Activated T-cell treated with anti-CD3 and anti-CD28 coated beads, Interleukin-2, amount 50 U/mL, for 1 hour (primary cell): ENCODE results near the gene NET1.

Experiments
- DNase-seq: peaks from one replicate; pipeline ENCODE4 v3.0.0-alpha.2; 2020

NET1 gene

DNA sequence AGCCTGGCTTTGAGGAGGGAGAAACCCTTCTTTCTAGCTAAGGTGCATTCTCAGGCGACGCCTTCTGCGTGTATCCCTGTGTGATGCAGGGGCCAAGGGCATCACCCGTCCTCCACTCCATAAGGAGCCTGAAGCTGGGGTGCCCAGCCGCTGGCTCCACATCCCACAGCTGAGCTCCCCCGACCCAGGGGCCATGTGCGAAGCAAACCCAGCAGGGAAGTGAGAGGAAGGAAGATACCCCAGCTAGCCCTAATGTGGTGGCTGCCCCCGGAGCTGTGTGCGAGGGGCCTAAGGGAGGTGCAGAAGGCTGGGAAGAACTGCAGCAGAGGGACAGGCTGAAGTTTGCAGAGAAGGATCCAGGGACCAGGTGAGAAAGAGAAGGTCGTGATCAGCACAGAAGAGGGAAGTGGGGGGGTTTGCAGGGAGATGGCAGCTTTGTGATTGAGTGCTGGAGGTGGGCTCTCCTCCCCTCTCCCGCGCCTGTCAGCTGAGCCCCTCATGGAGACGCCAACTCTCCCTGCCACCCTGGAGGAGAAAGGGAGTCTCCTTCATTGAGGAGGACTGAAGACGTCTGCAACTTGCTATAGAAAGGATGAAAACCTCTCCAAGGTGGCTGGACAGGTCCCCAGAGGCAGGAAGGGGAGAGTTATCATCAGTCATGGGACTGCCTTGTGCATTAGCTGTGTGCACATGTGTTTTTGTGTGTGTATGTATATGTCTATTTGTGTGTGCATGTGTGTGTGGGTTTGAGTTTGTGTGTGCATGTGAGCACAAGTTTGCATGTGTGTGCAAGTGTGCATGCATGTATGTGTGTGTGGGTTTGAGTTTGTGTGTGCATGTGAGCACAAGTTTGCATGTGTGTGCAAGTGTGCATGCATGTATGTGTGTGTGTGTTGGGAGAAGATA is 90.5 kb downstream of the NET1 start:
- DNase-seq, result no peak

DNA sequence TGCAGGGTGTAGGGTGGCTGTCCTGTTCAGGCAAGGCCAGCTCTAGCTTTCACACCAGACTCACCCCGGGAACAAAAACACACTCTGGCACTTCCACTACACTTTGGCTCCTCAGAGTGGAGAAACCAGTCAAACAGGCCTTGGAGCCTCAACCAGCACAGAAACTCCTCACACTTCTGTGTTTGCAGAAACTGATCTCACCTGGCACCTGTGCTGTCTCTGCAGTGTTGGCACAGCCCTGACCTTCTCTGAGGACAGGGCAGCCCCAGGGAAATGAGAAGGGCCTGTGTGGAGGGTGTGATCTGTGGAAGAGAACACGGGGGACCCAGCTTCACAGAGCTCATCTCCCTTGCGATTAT is 91.1 kb downstream of the NET1 start:
- no peak for DNase-seq

DNA sequence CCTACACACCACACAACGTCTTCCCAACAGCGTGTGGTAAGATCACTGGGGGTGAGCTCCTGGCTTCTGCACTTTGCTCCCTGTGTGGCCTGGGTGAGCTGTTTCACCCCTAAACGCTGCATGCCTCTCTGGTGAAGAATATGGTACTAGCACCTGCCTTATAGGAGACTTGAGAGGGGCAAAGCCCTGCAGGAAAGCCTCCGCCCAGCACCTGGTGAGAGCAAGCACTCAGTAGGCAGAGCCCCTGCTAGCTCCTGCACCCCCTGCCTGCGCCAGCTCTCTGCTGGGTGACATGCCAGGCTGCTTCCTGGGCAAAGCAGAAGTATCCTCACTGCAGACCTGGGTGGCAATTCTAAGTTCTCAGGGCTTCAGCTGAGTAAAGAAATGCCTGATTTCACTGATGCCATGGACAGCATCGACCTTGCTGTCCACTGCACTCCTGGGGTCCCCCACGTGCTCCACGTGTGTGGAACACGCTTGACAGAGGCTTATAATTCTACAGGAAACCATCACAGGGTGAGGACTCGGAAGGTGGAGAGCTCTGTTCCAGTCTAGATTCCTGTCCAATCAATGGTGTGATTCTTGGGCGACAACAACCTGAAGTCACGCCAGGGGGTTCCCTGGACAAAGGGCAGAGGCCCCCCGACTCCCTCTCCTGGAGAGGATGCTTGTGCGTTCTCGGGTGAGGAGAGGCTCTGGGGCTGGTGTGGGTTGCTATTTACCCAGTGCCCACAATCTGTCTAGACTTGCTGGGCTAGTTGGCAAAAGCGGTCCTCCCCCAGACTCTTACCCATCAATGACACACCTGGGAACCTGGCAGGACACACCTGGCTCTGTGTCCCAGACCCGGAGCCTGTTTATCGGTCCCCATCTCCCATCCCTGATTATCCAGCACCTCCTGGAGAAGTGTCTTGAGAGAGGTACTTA is 92.1 kb downstream of the NET1 start:
- DNase-seq, result no peak

DNA sequence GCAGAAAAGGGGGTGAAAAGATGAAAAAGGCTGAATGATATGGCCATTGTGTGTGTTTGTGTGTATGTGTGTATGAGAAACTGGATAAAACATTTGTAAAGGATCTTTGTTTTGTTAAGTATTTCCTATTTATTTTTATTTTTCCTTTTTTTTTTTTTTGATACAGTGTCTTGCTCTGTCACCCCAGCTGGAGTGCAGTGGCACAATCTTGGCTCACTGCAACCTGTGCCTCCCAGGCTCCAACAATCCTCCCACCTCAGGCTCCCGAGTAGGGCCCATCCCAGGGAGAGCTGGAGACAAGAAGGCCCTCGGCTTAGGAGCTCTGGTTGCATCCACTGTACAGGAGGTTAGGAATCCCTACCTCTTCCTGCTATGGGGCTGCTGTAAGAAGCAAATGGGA is 93.9 kb downstream of the NET1 start:
- no peak for DNase-seq

DNA sequence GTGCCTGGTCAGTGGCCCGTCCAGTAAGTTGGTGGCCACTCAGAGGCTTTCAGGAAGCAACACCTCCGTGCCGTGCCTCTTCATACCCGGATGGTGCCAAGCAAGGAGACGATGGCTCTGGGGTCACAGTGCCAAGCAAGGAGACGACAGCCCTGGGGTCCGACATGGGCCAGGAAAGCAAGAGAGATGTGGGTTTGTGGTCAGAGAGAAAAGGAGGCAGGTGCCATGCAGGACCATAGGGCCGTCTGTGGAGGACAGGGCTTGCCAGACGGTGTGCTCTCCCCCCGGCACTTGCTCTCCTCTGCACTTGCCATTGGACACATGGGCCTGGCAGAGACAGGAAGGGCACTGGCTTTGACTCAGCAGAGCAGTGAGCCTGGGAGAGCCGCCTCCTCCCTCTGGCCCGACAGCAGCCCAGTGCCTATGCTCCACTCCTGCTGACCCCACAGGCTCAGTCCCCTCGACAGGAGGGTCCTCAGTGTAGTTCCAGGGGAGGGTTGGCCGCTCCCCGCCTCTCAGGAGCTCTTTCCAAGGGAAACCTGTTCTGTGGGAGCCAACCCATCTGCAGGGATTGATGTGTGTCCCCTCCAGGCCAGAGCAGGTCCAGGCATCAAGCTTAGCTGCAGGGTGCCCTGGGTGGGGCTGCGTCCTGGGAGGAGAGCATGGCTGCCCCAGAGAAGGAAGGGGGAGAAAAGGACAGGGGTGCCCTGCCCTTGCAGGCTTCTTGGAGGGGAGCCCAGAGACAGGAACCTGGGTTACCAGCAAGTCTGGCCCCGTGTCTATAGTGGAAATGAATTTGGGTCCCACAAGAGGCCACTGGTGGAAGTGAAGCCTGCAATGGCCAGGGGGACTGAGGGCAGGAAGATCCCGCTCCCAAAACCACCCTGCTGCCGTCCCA is 94.6 kb downstream of the NET1 start:
- no peak for DNase-seq

DNA sequence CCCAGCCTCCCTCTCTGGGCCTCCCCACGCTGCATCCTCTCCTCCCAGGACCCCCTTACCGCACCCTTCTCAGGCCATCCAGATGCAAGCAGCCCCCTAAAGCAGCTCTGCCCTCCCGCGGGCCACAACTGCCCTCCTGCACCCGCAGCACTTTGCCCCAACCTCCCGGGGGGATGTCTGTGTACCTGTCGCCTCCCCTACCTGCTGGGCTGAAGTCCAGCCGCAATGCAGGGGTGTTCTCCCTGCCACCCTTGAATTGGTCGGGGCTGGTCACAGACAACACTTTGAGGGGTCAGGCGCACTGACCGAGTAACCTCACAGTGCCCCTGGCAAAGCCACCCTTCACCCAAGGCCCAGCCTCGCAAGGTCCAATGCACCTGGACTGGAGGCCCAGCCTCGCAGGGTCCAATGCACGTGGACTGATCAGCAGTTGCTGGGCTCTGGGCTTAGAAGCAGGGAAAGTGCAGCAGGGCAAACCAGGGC is 95.3 kb downstream of the NET1 start:
- DNase-seq, result no peak

DNA sequence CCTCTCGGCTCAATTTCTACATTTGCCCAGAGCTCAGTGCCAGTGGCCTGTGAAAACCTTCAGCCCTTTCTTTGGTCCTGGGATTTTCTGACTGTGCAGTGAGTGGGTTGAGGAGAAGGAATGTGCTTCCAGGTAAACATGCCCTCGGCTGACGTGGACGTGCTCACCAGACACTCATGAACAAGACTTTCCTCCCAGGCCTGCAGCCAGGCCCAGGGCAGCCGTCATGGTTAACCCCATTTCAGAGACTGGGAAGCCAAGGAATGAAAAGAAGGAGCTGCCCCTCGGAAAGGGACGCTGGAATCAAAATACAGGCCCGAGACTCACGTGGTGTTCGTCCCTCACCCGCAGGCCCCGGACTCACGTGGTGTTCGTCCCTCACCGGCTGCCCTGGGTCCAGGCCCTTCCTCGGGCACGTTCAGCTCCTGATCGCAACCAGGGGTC is 95.8 kb downstream of the NET1 start:
- DNase-seq, result no peak
